CD4-positive, alpha-beta T cell treated with Interleukin-17A for 4 hours (primary cell): Measurements from ENCODE around the gene PPP6R2.
"Not testable (repeated sequence)": the region's sequence is repeated elsewhere in the genome, so short reads cannot be mapped to it uniquely, and the experiment has no call there.

Source experiments
- DNase-seq: peaks from one replicate; pipeline ENCODE4 v3.0.0-alpha.2; 2020; ENCODE audit warnings: mixed read lengths

Gene PPP6R2

DNA sequence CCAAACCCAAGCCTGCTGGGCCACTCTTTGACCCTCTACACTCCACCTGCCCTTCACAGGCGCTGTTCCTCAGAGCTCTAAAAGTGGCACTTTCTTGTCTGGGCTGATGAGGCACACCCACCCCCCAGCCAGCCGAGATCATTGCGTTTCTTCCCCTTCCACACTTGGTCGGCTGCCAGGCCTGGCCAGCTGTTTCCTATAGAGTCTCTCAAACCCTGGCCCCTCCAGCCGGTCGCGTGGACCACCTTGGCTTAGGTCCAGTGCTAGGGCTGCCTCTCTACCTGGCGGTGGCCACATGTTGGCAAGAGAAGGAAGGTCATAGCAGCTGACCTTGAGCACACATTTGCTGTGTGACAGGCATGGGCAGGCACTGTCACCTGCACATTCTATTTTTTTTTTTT is 60.6 kb downstream of the PPP6R2 start:
- no peak for DNase-seq

DNA sequence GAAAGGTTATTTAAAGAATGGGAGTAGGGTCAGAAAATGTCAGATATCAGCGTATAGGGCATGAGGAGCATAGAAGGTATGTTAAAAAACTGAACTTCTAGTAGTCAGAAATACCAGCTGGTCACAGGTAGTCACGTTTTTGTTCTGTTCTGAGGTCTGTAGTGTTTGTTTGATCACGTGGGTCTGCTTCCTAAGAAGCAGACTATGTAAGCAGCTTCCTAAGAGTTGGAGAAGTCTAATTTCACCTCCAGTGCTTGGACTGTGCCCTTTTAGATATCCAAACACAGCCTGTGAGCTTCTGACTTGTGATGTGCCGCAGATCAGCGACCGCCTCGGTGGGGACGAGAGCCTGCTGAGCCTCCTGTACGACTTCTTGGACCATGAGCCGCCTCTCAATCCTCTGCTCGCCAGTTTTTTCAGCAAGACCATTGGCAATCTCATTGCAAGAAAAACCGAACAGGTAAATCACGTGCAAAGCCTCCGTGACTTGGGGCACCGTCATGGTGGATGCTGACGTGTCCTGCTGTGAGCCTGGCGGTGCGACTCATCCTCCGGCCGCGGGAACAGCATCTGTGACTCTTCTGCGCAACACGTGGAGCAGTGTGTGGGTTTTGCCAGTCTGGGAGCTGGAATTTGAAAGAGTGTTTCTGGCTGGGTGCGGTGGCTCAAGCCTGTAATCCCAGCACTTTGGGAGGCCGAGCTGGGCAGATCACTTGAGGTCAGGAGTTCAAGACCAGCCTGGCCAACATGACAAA is 63.5 kb downstream of the PPP6R2 start:
- DNase-seq: no peak

DNA sequence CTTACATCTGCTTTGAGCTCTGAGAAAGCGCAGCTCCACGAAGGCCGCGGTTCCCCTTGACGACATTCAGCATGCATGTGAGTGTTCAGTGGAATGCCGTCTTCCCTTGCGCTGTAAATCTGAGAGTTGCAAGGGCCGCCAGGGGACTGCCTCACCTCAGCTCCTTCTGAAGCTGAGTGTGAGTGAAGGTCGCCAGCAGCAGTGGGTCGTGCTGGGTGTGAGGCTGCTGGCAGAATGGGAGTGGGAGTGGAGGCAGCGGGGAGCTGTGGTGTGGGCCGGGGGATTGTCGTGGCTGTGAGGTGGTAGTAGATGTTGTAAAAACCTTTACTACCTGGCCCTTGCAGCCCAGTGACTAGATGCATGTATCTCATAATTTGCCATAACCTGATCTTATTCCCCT is 65.2 kb downstream of the PPP6R2 start:
- DNase-seq: no peak

DNA sequence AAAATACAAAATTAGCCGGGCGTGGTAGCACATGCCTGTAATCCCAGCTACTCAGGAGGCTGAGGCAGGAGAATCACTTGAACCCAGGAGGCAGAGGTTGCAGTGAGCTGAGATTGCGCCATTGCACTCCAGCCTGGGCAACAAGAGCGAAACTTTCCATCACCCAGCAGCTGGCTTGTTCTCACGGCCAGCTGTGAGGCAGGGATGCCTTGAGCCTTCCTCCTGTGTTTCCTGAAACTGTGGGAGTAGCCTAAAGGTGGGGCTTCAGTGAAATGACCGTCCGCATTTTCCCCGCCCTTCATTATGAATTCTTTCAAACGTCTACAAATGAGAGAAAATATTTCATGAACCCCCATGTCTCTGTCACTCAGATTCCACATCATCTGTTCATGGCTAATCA is 65.8 kb downstream of the PPP6R2 start:
- not testable (repeated sequence) for DNase-seq

DNA sequence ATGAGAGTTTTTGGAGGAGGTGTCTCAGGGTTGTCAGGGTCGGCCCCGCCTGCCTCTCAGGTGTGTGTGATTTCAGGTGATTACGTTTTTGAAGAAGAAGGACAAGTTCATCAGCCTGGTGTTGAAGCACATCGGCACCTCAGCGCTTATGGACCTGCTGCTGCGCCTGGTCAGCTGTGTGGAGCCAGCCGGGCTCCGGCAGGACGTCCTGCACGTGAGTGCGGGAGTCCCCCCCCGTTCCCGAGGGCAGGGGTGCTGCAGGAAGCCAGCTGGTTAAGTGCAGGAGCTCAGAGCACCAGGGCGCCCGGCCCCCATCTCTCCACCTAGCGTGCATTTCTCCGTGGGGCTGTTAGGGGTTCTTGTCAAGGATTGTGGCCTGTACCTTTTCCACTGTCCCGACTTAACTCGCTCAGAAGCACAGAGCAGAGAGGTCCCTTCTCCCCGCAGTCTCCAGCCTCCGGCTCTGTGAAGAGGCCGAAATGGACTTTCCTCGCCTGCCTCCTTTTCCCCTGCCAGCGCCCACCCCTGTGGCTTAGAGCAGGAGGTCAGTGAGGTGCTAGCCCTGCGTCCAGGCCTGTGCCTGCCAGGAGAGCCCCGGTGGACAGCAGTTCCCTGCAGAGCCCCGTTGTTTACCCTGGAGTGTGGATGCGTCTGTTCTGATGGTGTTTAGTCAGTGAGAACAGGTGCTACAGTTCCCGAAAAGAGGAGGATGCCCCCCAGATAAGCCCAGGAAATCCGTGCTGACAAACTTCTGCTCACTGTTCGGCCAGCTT is 71.5 kb downstream of the PPP6R2 start:
- no peak for DNase-seq

DNA sequence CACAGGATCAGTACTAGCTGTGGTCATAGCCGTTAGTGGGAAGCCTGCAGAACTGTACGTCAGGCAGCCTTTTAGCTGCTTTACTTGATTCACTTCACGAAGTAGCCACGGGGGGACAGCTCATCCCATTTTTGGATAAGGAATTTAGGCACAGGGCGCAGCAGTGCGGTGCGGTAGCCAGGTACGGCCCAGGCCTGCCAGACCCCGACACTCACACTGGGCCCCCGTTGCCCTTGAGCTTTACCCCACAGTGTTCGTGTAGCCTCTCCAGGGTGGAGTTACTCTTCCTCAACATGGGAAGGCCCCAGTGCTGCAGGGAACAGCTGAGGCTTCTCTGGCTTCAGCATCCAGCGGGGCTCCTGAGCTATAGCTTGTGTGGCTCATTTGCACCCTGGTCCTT is 72.3 kb downstream of the PPP6R2 start:
- no peak for DNase-seq

DNA sequence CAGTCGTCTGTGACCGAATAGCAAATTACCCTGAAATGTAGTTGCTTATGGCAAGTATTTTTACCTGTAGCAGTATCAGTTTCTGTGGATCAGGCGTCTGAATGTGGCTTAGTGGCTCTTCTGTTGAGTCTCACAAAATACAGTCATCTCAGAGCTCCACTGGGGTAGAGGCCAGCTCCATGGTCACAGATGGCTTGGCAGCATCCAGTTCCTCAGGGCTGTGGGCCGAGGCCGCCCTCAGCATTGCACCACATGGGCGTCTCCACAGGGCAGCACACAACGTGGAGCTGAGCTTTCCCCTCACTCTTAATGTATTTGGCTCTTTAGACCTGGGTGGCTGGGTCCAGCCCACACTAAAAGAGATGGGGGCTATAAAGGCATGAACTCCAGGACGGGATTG is 73.9 kb downstream of the PPP6R2 start:
- no peak for DNase-seq

DNA sequence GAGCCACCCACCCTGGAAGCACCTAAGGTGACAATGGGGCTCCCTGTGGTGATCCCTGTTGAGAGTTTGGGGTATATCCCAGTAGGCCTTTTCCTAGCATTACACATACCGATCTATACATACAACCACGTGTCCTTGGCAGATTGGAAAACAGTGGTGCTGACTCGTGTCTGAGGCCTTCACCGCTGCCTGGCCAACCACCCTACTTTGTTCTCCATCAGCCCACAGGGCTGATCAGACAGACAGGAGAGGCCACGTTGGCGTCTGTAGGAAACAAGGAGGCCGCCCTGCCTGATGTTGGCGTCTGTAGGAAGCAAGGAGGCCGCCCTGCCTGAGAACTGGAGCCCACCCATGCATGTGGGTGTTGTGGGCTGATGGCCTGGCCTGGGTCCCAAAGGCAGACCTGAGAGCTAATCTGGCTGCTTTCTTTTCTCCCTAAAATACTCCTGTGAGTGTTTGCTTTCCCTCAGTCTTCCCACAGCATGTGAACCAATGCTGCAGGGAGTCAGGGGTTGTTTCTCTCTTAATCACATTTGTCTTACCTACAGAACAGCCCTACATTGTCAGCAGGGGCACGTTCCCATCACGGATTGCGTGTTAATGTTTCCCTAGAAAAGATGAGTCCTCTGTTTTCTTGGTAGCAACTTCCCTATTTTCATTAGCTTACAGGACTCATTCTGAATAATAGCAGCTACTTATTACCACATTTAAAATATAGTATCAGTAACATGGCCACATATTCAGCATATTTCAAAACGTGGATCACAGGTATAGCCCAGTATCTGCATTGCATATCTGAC is 74.5 kb downstream of the PPP6R2 start:
- DNase-seq: no peak

DNA sequence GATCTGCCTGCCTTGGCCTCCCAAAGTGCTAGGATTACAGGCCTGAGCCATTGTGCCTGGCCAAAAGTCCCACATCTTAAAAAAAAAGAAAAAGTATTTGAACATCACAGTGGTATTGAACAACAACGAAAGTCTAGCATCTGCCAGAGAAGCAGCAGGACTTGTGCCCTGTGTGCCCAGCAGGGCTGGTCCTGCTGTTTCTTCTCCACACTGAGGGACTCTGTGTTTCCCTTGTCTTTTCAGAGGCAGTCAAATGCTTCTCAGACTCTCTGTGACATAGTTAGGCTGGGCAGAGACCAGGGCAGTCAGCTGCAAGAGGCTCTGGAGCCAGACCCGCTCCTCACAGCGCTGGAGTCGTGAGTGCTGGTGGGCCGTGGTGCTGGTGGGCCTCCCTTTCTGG is 75.5 kb downstream of the PPP6R2 start:
- no peak for DNase-seq

DNA sequence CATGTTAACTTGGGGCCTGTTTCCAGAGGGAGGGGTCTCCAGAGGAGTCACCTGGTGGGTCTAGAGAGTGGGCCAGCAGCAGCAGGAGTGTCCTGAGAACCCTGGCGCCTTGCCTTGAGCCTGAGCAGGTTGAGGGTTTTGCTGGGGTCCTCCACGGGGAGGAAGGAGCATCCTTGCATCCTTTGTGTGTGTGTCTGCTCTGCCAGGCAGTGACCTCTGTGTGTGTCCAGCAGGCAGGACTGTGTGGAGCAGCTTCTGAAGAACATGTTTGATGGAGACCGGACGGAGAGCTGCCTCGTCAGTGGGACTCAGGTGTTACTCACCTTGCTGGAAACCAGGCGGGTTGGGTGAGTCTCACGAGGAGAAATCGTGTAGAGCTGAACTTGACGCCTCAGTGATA is 76.0 kb downstream of the PPP6R2 start:
- DNase-seq: no peak

DNA sequence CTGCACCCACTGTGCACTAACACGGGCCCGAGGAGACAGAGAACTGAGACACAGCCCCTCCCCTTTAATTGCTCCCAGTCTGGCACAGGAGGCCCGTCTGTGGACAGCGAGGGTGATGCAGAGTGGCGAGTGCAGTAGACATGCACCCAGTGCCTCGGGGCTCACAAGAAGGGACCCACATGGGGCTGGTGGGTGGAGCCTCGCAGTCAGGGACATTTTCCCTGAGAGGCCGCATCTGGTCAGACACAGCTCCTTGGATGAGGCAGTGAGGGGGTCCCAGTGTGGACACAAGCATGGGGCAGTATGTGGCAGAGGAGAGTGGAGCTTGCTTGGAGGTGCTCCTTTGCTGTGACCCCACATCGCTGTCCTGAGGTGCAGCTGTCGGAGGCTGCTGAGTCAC is 76.9 kb downstream of the PPP6R2 start:
- no peak for DNase-seq

DNA sequence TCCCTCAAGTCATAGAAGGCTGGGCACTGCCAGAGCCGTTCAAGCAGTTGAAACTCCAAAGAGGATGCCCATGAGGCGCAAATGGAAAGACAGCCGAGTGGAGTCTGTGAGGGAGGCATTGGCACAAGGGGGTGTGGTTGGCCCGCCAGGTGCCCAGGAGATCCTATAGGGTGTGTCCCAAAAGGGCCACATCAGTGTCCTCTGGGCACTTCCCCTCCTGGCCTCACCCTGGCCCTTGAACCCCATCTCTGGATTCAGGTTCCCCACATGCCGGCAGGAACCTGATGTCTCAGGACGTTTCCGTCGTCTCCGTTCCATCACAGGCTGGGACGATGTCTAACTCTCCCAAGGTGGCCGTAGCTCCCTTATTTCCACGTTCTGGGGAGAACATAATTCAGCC is 77.5 kb downstream of the PPP6R2 start:
- DNase-seq: no peak

DNA sequence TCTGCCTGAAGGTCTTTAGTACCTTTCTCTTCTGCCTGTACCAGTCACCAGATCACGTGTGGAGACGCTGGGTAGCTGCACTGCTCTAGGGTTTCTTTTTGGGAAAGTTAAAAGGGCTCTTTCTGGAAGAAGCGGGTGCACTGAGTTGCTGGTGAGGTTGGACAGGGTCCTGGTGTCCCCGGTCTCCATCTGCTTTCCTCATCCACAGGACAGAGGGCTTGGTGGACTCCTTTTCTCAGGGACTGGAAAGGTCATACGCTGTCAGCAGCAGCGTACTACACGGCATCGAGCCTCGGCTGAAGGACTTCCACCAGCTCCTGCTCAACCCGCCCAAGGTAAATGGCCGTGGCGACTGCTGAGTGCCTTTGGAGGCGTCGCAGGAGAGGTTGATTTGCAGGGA is 78.9 kb downstream of the PPP6R2 start:
- DNase-seq: no peak

DNA sequence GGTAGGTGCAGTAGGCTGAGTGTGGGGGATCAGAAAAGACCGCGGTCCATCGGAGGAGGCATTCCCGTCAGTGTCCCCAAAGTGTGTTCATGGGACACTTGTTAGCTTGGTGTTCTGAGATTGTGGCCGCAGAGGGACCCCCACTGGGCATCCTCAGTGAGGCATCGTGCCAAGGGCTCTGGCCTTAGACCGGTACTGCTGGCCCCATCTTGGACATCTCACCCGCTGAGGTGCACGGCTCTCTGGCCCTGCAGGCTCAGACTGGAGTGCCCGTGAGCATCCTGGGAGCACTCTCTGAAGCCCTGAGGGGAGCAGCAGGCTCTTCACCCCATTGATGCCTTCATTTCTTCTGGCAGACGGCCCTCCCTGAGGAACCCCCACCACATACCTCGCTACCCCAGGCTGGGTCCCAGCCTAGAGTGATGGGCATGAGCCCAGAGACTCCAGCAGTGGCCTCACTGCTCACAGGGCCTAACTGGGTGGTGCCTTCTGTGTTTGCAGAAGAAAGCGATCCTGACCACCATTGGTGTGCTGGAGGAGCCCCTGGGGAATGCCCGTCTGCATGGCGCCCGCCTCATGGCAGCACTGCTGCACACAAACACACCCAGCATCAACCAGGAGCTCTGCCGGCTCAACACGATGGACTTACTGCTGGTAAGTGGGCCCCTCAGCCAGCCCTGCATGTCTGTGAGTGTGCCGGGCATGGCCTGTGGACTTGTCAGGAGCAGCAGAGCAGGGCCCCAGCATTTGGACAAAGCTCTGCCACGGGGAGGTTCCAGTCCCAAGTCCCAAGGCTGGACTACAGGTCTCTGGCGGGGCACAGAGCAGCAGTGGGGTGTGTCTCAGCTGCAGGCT is 80.1 kb downstream of the PPP6R2 start:
- DNase-seq: no peak

DNA sequence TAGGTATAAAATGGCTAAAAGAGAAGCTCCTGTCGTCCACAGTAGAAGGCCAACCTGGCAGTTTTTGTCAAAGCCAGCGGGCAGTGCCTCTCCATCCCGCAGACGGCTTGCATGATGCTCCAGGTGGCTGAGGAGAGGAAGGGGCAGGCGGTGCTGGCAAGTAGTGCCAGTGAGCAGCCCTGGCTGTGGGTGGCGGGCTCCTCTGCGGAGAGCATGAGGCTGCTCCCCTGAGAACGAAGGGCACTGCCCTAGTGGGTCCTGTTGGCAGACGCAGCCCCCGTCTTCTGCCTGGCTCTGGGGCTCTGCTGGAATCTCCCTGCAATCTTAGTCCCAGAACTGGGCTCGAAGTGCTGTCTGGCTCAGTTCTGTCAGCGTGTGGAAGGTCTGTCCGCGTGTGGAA is 80.8 kb downstream of the PPP6R2 start:
- no peak for DNase-seq

DNA sequence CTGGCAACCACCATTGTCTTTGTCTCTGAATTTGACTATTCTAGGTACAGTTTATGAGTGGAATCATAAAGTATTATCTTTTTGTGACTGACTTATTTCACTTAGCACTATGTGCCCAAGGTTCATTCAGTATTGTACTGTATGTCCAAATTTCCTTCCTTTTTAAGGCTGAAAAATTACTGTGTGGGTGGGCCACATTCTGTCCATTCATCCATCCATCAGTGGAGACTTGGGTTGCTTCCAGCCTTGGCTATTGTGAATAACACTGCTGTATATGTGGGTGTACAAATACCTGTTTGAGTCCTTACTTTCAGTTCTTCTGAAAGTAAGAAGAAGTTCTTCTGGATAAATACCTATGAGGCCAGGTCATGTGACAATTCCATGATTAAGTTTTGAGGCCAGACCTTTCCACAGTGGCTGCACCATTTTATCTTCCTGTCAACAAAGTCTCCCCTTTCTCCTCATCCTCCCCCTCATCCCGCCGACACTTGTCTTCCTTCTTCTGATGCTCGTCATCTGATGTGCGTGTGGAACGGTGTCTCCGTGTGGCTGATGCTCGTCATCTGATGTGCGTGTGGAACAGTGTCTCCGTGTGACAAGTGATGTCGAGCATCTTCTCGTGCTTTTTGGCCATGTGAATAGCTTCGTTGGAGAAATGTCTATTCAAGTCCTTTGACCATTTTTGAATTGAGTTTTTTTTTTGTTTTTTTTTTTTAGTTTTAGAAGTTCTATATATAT is 82.2 kb downstream of the PPP6R2 start:
- DNase-seq: no peak

DNA sequence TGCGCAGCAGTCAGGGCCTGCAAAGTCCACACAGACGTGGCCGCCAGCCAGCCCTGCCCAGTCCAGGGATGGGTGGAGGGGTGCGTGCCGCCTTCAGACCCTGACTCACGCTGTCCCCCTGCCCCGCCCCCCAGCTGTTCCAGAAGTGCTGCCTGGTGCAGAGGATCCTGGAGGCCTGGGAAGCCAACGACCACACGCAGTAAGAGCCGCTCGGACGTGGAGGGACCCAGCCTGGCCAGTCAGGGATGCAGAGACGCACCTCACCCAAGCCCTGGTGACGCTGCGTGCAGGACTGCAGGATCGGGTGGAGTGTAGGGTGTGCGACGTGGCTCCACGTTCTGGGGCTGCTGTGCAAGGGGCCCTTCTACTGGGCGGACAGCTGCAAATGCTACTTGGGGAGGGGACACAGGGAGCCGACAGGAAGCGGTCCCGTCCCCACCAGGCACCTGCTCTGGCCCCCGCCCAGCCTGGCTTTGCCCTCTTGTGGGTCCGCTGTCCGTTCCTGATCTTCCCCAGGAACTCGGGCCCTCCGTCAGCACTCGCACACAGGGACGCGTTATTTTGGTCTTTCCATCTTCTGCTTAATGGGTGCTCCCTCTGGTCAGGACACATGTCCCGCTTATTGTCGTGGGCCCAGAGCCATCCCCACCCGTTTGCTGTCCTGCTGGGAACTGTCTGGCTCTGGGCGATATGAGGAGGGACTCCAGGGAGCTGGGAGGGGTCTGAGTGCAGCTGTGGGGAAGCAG is 89.2 kb downstream of the PPP6R2 start:
- no peak for DNase-seq

DNA sequence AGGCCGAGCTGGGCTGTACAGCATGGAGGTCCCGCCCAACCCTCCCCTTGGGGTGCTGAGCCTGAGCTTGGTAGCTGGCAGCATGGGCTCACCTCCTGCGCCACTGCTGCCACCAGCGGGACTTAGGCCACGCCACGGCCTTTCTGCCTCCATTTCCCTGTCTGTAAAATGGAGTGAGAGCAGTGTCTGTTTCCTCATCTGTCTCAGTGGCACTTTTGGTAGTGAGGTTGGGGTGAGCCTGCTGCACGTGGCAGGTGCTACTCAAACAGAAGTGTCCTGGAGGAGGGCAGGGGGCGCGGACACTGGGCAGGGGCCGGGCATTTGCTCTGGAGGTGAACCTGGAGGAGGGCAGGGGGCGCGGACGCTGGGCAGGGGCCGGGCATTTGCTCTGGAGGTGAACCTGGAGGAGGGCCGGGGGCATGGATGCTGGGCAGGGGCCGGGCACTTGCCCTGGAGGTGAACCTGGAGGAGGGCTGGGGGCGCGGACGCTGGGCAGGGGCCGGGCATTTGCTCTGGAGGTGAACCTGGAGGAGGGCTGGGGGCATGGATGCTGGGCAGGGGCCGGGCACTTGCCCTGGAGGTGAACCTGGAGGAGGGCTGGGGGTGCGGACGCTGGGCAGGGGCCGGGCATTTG is 89.9 kb downstream of the PPP6R2 start:
- not testable (repeated sequence) for DNase-seq

DNA sequence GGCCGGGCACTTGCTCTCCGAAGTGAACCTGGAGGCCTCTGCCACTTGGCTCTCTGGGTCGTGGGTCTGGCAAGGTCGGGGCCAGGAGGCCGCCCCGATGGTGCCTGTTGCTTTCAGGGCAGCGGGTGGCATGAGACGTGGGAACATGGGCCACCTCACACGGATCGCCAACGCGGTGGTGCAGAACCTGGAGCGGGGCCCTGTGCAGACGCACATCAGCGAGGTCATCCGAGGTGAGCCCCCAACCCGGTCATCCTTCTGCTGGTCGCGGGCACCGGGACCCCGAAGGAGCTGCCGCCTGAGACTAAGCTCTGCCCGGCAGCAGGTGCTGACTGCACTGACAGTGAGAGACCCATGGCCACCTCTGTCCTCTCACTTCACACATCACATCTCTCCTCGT is 91.7 kb downstream of the PPP6R2 start:
- DNase-seq: no peak

DNA sequence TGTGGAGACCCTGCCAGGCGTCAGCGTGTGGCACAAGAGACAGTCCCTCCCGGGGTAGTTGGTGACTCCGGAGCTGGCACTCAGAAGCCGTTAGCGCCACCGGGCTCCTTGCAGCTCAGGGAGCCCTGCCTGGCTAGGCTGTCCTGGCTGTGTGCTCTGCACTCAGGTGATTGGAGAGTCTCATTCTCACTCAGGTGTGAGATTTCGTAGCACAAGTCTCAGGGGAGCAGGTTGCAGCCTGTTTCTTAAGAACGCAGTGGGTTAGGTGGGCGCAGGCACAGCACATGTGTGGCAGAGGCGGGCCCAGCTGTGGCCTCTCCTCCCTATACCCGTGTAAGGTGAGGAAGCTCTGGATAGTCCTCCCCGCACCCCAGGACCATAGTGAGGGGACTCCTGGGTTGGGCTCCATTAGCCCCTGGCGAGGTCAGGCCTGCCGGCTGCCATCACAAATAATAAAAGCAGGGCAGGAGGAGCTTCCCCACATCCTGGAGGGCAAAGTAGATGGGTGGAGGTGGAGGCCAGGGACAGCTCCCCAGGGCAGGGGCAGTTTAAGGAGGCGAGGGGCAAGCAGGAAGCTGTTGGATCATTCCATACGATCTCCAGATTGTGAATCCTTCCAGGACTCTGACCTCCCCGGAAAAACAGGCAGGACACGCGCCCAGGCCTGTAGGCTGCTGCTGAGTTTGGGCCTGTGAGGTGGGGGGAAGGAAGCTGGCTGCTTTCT is 92.3 kb downstream of the PPP6R2 start:
- DNase-seq: no peak
